HG03439 (cell line): ENCODE data around the gene PGPEP1.

Source experiments
- ATAC-seq: cut with Tn5 transposase; IDR thresholded peaks from one replicate; pipeline ENCODE4 v1.9.1; 2021; ENCODE audit warnings: mild to moderate bottlenecking, moderate library complexity; ENCODE audit not compliant: unreplicated experiment

PGPEP1 gene

DNA sequence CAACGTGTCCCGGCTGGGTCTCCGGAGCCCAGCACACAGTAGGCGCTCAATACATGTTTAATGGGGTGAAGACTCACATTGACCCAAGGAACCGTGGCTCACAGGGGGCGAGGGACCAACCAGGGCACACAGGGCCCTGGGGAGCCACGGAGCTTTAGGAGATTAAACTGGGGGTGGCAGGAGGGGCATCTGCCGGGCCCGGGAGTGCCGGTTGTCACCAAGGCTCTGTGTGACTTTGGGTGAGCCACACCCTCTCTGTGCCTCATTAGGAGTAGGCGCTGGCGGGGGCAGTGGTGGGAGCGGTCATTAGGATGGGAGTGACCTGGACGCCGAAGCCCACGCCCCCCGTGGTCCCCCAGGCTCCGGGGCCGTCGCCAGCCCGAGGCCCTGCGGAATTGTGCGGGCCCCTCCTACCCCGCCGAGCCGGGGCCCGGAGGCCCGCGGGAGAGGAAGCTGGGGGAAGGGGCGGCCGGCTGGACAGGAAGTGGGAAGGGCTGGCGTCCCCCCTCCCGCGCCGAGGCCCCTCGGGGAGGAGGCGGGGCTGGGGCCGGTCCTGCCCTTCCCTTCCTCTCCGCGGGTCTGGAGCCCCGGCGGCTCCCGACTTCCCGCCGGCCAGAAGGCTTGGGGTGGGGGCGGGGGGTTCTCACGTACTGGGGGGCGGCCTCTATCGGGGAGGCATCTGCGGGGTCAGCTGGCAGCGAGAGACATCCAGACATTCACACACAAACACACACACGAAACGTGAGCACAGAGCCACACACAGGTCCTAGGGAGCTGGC, 77.0 kb downstream of the PGPEP1 start:
- ATAC-seq: no peak

DNA sequence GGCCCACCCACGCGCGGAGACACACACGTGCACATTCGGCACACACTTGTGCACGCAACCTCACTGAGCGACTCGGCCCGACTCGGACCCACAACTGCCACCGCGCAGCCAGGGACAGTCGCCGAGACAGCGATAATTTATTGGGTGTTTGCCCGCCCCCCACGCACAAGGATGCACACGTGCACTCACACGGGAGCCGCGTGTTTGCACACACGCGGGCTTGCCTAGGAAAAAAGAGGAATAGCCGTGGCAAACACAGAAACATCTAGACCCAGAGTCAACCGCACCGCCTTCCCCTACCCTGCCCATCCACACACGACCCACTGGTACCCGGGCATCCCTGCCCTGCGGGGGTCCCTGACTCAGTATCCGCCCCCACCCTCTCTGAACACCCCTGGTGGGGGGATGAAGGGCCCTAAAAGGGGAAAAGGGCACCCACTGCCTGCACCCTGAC, 77.7 kb downstream of the PGPEP1 start:
- no peak for ATAC-seq

DNA sequence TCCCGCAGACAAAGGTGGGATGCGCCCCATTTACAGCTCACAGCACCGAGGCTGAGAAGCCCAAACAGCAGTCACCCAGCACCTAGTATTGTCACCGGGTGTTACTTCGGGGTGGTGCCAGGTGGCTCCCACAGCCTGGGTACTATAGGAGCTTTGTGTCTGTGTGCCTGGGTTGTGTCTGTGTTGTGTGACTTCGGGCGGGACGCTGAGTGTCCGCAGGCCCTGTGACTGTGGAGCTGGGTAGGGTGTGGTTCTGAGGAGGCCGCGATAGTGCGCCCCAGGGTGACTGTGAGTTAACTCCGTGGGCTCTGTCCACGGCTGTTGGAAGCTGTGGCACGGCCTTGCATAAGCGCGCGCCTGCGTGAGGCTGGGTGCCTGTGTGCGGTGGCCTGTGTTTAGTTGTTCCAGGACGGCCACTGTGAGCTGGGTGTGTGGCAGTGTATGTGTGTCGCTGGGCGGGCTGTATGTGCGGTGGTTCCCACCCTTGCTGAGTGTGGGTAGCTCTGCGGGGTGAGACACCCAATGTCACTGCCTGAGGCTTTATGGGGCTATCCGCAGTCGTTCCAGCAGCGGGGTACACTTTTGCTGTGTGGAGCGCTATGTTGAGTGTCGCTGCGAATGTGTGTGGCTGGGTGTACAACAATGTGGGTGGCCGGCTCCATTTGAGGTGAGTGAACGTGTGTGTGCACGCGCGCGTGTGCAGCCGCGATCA, 78.2 kb downstream of the PGPEP1 start:
- ATAC-seq: no peak

DNA sequence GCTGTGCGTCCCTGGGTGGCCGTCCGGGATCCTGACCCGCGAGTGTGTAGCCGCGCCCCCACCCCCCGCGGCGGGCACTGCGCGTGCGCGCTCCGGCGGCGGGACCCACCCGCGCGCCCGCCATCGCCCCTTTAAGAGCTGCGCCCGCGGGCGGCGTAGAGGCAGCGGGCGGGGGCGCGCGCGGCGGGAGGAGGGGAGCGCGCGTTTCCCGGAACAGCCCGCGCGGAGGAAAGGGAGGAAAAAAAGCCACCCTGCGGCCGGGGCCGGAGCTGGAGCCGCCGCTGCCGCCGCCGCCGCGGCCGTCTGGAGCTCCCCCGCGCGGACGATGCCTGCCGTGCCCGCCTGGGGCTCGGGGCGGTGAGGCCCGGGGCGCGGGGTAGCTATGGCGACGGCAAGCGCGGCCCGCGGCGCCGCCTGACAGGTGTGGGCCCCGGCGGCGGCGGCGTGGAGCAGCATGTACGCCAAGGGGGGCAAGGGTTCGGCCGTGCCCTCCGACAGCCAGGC, 78.8 kb downstream of the PGPEP1 start, which contains the start of gene SSBP4:
TSS of gene SSBP4 (plus strand) at position 204 of the 504 bp plus-strand sequence. CDS start at position 455, 251 bp downstream.
- ATAC-seq: peak; percentile 52
